HG02981 (cell line): ENCODE results near the gene ACAT2.
"Not testable (repeated sequence)": the region's sequence is repeated elsewhere in the genome, so short reads cannot be mapped to it uniquely, and the experiment has no call there.

Experiments used
- ATAC-seq: cut with Tn5 transposase; IDR thresholded peaks from one replicate; pipeline ENCODE4 v1.9.1; 2021; ENCODE audit warnings: mild to moderate bottlenecking, moderate library complexity; ENCODE audit not compliant: unreplicated experiment

The ACAT2 gene

GRCh38 chr6:159806021-159806458, 44.2 kb downstream of the ACAT2 start:
- ATAC-seq: no peak

DNA sequence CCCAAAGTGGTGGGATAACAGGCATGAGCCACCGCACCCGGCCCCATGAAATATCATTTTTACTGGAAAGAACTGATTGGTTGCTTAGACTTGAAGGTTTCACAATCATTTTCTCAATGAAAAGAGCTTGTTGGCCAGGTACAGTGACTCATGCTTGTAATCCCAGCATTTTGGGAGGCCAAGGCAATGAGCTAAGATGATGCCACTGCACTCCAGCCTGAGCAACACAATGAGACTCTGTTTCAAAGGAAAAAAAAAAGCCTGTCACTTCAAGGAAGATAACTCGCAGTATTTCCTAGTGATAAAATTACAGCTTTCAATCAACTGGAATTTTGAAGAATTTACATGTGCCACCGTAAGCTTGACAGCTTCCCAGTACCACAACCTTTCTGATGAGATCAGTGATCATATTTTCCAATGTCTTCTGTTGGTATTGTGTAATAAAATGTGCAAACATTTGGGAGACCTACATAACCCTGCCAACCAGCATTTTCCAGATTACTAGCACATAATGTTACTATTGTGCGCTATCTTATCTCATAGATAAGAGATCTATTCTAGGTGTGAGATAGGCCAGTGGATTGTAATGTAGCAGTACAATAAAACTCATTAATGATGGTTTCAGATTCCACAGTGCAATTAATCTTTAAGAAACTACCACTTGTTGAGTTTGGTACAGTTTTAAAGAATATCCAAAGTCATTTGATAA, 45.5 kb downstream of the ACAT2 start:
- no peak for ATAC-seq

DNA sequence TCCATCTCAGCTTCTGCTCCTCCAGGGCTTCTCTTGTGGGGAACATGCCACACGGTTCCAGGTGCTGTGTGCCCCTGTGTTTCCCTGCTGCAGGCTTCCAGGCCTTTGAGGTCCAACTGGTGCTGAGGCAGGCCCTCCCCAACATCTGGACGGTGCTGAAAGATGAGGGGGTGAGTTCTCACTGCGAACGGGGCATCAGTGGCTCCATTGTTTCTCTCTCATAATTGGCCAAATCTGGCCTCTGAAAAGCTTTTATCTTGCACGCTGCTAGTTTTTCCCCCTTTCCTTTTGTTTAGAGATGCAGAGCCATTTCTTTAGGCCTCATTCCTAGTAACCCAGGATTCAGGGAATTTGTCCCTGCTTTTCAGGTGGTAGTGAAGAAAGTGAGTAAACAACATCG, 46.8 kb downstream of the ACAT2 start:
- ATAC-seq: no peak

- ATAC-seq: no peak
Measured at GRCh38 chr6:159809149-159809548, 47.3 kb downstream of the ACAT2 start.

DNA sequence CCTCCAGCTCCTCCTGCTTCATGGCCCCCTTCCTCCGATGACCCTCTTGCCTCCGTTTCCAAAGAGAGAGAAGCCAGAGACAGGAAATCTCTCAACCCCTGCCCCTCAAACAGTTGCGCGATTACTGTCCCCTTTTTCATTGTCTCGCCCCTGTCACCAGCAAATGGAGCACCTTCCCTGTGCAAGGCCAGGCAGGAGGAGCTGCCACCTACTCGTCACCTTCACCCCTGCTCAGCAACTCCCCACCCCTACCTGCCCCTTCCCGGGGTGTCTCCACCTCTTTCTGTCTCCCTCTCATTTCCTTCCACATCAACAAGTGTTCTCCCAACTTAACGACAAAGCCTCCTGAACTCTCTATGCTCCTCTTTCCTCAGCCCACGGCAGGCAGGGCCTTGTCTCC, 51.9 kb downstream of the ACAT2 start:
- no peak for ATAC-seq

DNA sequence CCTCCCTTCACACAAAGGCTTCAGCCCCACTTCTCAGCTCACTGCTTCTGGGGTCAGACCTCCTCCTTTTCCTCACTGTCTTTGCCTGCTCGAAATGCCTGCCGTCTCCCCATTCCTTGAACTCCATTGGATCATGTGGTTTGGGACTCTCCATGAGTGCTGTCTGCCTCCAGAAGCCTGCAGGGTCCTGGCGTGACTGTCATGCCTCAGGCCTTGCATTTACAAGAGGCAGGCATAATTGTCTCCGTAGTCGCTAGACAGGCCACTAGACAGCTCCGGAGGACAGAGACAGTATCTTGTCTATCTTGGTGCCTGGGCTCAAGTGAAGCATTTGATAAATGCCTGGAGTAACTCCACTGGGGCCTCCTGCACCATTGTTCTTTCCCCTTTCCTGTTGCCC, 53.6 kb downstream of the ACAT2 start:
- no peak for ATAC-seq

DNA sequence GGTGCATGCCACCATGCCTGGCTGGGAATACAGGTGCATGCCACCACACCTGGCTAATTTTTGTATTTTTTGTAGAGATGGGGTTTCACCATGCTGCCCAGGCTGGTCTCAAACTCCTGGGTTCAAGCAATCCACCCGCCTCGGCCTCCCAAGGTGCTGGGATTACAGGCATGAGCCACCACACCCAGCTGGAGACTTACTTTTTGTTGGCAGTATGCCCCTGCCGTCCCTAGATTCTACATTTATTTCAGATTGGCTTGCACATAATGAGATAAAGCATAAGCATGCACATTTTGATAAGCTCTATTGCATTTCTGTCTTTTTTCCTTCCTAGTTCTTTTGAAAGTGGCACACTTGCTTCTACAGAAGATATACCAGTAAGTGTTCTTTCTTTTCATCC, 54.9 kb downstream of the ACAT2 start:
- ATAC-seq: not testable (repeated sequence)

- no peak for ATAC-seq
Measured at GRCh38 chr6:159817951-159818739, 56.3 kb downstream of the ACAT2 start.

- ATAC-seq: no peak
Measured at GRCh38 chr6:159819098-159819497, 57.3 kb downstream of the ACAT2 start.

DNA sequence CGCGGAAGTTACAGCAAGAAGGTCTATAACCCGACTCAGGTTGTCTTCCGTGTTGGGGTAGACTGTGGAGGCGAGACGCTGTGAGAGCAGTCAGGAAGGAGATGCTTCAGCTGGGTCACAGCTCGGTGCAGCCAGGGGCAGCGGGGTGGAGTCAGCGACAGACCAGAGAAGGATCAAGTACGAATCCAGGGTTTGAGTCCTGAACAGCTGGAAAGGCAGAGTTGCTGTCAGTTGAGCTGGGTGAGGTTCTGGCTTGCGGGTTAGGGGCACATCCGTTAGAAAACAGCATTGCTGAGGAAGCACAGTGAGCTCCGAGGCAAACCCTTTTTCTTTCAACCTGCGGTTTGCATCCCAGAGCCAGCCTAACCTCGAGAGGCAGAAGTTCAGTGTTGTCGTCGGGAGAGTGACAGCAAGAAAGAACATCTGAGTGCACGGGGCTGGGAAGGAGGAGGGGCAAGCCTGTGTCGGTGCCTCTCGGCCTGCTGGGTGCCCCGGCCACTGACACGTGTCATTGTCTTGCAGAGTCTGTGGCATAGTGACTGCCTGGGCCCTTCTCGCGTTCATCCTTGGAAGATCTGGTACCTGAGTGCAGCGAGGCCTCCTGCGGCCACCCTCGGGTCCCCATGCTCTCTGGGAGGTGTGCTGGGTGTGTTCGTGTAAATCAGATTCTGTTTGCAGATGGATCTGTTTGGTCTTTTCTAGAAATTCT, 58.2 kb downstream of the ACAT2 start:
- ATAC-seq: no peak

GRCh38 chr6:159821122-159821521, 59.3 kb downstream of the ACAT2 start:
- no peak for ATAC-seq

- ATAC-seq: no peak
Measured at GRCh38 chr6:159821726-159822125, 59.9 kb downstream of the ACAT2 start.

- no peak for ATAC-seq
Measured at GRCh38 chr6:159823953-159824352, 62.1 kb downstream of the ACAT2 start.

DNA sequence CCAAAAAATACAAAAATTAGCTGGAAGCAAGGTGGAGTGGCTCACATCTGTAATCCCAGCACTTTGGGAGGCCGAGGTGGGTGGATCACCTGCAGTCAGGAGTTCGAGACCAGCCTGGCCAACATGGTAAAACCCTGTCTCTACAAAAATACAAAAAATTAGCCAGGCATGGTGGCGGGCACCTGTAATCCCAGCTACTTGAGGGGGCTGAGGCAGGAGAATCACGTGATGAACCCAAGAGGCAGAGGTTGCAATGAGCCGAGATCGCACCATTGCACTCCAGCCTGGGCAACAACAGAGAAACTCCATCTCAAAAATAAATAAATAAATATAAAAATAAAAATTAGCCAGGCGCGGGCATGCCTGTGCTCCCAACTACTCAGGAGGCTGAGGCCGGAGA, 62.8 kb downstream of the ACAT2 start:
- ATAC-seq: not testable (repeated sequence)

DNA sequence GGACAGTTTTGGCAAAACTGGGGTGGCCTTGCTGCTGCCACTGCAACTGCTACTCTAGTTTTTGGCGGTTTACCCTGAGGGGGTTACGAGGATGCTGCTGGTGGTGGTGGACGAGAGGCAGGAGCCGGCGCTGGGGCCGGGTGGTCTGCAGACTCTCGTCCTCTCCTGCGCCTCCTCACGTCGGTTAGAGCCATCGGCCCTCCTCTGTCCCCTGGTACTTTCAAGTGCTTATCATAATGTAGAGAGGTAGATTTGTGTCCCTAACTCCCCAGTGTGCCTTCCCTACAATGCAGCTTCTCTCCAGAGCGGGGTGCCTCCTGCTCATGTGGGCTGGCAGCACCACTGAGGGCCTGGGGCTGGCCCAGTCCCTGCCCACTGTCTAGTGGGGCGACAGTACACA, 64.2 kb downstream of the ACAT2 start:
- no peak for ATAC-seq

GRCh38 chr6:159826968-159827647, 65.3 kb downstream of the ACAT2 start:
- ATAC-seq: no peak

DNA sequence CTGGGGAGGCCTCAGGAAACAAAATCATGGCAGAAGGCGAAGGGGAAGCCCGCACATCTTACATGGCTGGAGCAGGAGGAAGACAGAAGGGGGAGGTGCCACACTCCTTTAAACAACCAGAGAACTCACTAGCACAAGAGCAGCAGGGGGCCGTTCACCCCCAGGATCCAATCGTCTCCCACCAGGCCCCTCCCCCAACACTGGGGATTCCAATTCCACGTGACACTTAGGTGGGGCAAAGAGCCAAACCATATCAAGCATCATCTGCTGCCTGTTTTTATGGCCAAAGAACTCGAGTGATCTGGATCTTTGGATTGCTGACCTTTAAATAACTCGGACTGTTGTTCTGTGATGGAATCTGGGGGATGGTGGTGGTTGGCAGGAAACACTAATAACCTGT, 66.2 kb downstream of the ACAT2 start:
- ATAC-seq: no peak
